CD14-positive monocyte (primary cell): ENCODE data around the gene SCGB1C1. TPM values are rescaled to one million over a fixed set of nuclear protein-coding genes. Genes with fewer than 3 reads are reported as not detected.

Experiments used
- DNase-seq, 3 donors: peaks; one replicate each; pipeline ENCODE4 v3.0.0-alpha.2; 2011 to 2022
- H2AFZ ChIP-seq: 2 replicates; pipeline ENCODE4 v1.6.0; 2012; ENCODE audit warnings: mild to moderate bottlenecking, low read depth, low read length, inconsistent platforms; ENCODE audit not compliant: insufficient read depth, poor library complexity, severe bottlenecking
- H3K27ac ChIP-seq, 2 donors: 1 replicate in 1 of 2; 2 replicates in 1 of 2; pipeline ENCODE4 v1.5.1; 2012 to 2013; ENCODE audit warnings: low read length in 2 of 2, control low read depth in 1 of 2, inconsistent platforms in 1 of 2, low read depth in 1 of 2, mild to moderate bottlenecking in 1 of 2
- H3K27me3 ChIP-seq, 2 donors: one replicate each; pipeline versions ENCODE4 v1.6.0 to v1.6.1; 2011 to 2013; ENCODE audit warnings: low read length in 2 of 2; ENCODE audit not compliant: control insufficient read depth in 2 of 2, insufficient read depth in 2 of 2
- H3K36me3 ChIP-seq, 2 donors: replicated peaks in 1 of 2; 1 replicate in 1 of 2; 2 replicates in 1 of 2; pipeline versions ENCODE4 v1.5.1 to v1.6.1; 2012 to 2013; ENCODE audit warnings: low read length in 2 of 2, control low read depth in 1 of 2, inconsistent platforms in 1 of 2, mild to moderate bottlenecking in 1 of 2; ENCODE audit not compliant: insufficient read depth in 2 of 2, control insufficient read depth in 1 of 2
- H3K4me1 ChIP-seq, 2 donors: 1 replicate in 1 of 2; 2 replicates in 1 of 2; pipeline versions ENCODE4 v1.5.1 to v1.6.1; 2012 to 2013; ENCODE audit warnings: low read length in 2 of 2, control low read depth in 1 of 2, inconsistent platforms in 1 of 2, mild to moderate bottlenecking in 1 of 2, moderate library complexity in 1 of 2; ENCODE audit not compliant: insufficient read depth in 2 of 2, control insufficient read depth in 1 of 2
- H3K4me2 ChIP-seq: replicated peaks from 2 replicates; pipeline ENCODE3; 2012; ENCODE audit warnings: low read length, moderate library complexity, mild to moderate bottlenecking; ENCODE audit not compliant: poor library complexity, severe bottlenecking; ENCODE audit errors: extremely low read depth
- H3K4me3 ChIP-seq, 3 experiments: fragments of 200-600 bp in 1 of 3; sonication (generic) in 1 of 3; replicated peaks in 1 of 3; 1 replicate in 2 of 3; 2 replicates in 1 of 3; pipeline ENCODE4 v1.5.1; 2011 to 2013; ENCODE audit warnings: low read length in 3 of 3, mild to moderate bottlenecking in 3 of 3, control low read depth in 2 of 3, low read depth in 2 of 3, inconsistent platforms in 1 of 3, moderate library complexity in 1 of 3
- H3K79me2 ChIP-seq: 2 replicates; pipeline ENCODE4 v1.6.0; 2012; ENCODE audit warnings: mild to moderate bottlenecking, control low read depth, inconsistent platforms, low read length, moderate library complexity; ENCODE audit not compliant: insufficient read depth
- H3K9ac ChIP-seq: 2 replicates; pipeline ENCODE4 v1.6.0; 2017; ENCODE audit warnings: low read length, mild to moderate bottlenecking; ENCODE audit not compliant: insufficient read depth, poor library complexity, severe bottlenecking
- H3K9me3 ChIP-seq, 2 donors: replicated peaks in 1 of 2; 1 replicate in 1 of 2; 2 replicates in 1 of 2; pipeline versions ENCODE4 v1.5.1 to v1.6.1; 2012 to 2013; ENCODE audit warnings: low read length in 2 of 2, control low read depth in 1 of 2; ENCODE audit not compliant: control insufficient read depth in 1 of 2, insufficient read depth in 1 of 2
- H4K20me1 ChIP-seq: 2 replicates; pipeline ENCODE4 v1.6.0; 2012; ENCODE audit warnings: mild to moderate bottlenecking, low read length, control low read depth, moderate library complexity; ENCODE audit not compliant: insufficient read depth
- H3K27ac Mint-ChIP-seq, 7 donors: one replicate each; pipeline ENCODE4 v1.8.0; 2020; ENCODE audit warnings: mild to moderate bottlenecking in 7 of 7, mixed read lengths in 7 of 7, moderate library complexity in 6 of 7, inconsistent platforms in 2 of 7
- H3K27me3 Mint-ChIP-seq, 3 donors: one replicate each; pipeline ENCODE4 v1.8.0; 2021 to 2022; ENCODE audit warnings: low read depth in 3 of 3, mild to moderate bottlenecking in 3 of 3, mixed read lengths in 3 of 3, moderate library complexity in 3 of 3, inconsistent platforms in 1 of 3
- H3K36me3 Mint-ChIP-seq, 2 donors: one replicate each; pipeline ENCODE4 v1.8.0; 2020; ENCODE audit warnings: mixed read lengths in 2 of 2, inconsistent platforms in 1 of 2, mild to moderate bottlenecking in 1 of 2
- H3K4me1 Mint-ChIP-seq: one replicate; pipeline ENCODE4 v1.8.0; 2020; ENCODE audit warnings: mild to moderate bottlenecking, mixed read lengths
- H3K4me3 Mint-ChIP-seq, 2 donors: one replicate each; pipeline ENCODE4 v1.8.0; 2020; ENCODE audit warnings: mild to moderate bottlenecking in 2 of 2, mixed read lengths in 2 of 2, moderate library complexity in 1 of 2
- H3K9me3 Mint-ChIP-seq, 7 donors: one replicate each; pipeline ENCODE4 v1.8.0; 2020 to 2022; ENCODE audit warnings: mixed read lengths in 7 of 7, mild to moderate bottlenecking in 6 of 7, moderate library complexity in 6 of 7, inconsistent platforms in 2 of 7
- CTCF ChIP-seq: fragments of 200-600 bp; IDR thresholded peaks from one replicate; pipeline ENCODE4 v1.8.0; 2022; ENCODE audit warnings: antibody characterized with exemption, mild to moderate bottlenecking
- WGBS: methylation state at CpG from one replicate; pipeline ENCODE4 v1.1.5; 2013; ENCODE audit warnings: missing lambda C conversion rate; ENCODE audit not compliant: insufficient coverage; 5-methylcytosine and 5-hydroxymethylcytosine counted together
- intact Hi-C, 2 donors: fragments of 100-400 bp; cut with micrococcal nuclease; formaldehyde crosslinking; loops; one replicate each; pipeline versions ENCODE4 v1.15.0 to v1.15.1; 2023
- polyA plus RNA-seq, 3 donors: library from polyadenylated mRNA; depleted of rRNA in 1 of 3; unstranded in 2 of 3; stranded (reverse) in 1 of 3; fragments of 300-500 nt in 2 of 3; fragments of >200 nt in 1 of 3; fragmentation: Illumina TruSeq in 2 of 3; gene quantifications; 1 replicate in 2 of 3; 2 replicates in 1 of 3; pipeline ENCODE4 v1.2.3, GENCODE V29; 2012 to 2021

The SCGB1C1 gene
- polyA plus RNA-seq, 3 donors = not detected

DNA sequence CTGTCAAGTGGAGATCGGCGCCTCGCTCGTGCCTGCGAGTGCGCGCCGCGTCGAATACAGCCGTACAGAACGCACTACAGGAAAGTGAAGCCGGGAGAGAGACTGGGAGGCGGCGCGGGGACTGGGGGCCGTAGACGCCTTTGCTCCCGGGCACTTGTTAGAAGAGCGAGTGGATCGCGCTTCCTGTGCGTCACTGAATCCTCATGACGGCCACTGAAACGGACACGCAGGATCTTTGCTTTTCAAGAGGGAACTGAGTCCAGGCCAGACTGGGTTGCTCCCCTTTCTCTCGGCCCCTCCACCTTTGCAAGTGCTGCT, 14.9 kb downstream of the SCGB1C1 start:
- Histone ChIP-seq H3K4me1 (peaks cover 34 to 54% of the 10 kb centered on the region in 2 donors), H3K4me3 (peak overlapping the region; percentile 69 to 98 (median 81)), H3K9ac (peak overlapping the region; percentile 98), H3K79me2 (peaks cover 62% of the 10 kb centered on the region), H3K27ac (peak overlapping the region; percentile 98 to 100), H3K9me3 (no peaks in the 10 kb centered on the region), H4K20me1 (peaks cover 68% of the 10 kb centered on the region), H3K4me2 (peak overlapping the region; percentile 86), H3K36me3 (peaks cover 47 to 64% of the 10 kb centered on the region in 2 donors), H3K27me3 (no peaks in the 10 kb centered on the region), H2AFZ (no peak overlapping the region)
- peak; percentile 77 to 85 (median 77) for DNase-seq
- peaks cover 48% of the 10 kb centered on the region for H3K4me1 Mint-ChIP-seq
- 0% methylated on average over 27 of the region's 27 CpGs for WGBS
- peak overlapping the region; percentile 99 to 100 (median 100) for H3K27ac Mint-ChIP-seq
- peaks cover 2 to 4% (median 3%) of the 10 kb centered on the region in 3 donors for H3K27me3 Mint-ChIP-seq
- intact Hi-C loops = loop anchor here in 1 of 2 donors (1.0 to 10.0 kb wide), 4 partner anchors 28 to 297 kb away; partner anchors contain the start of genes PSMD13, RNH1 and SIRT3
- peak overlapping the region; percentile 97 to 98 for H3K4me3 Mint-ChIP-seq
- TF ChIP-seq CTCF = no peak
- no peaks in the 10 kb centered on the region for H3K9me3 Mint-ChIP-seq
- peaks cover 58 to 64% of the 10 kb centered on the region in 2 donors for H3K36me3 Mint-ChIP-seq

DNA sequence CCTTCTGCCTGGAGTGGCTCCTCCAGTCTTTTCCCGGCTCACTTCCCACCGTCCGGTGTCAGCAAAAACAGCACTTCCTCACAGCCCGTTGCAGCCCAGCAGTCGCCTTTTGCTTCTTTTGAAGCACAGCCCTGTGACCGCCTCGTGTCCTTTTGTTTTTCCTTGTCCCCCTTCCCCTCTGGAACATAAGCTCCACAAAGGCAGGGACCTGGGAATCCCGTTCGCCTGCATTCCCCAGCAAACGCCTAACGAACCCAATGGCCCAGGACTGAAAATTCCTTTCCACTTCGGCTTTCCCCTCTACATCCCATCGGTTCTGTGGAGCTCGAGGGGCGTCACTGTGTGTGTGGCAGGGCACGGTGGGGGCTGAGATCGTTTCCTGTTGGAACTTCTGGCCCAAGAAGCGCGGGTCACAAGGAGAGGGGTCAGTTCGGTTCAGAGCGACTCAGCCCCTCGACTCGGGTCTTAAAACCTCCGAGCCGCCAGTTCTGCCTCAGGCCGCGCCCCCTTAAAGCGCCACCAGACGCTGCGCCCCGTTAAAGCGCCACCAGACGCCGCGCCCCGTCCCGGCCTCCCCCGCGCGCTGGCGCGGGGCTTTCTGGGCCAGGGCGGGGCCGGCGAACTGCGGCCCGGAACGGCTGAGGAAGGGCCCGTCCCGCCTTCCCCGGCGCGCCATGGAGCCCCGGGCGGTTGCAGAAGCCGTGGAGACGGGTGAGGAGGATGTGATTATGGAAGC, 15.5 kb downstream of the SCGB1C1 start:
- Mint-ChIP-seq H3K4me1 (peaks cover 42% of the 10 kb centered on the region), H3K36me3 (peaks cover 59 to 64% of the 10 kb centered on the region in 2 donors), H3K27me3 (peaks cover 0 to 4% (median 2%) of the 10 kb centered on the region in 3 donors), H3K9me3 (no peaks in the 10 kb centered on the region), H3K27ac (peak overlapping the region; percentile 99 to 100 (median 100)), H3K4me3 (peak overlapping the region; percentile 97 to 98)
- H3K27me3 ChIP-seq = no peaks in the 10 kb centered on the region
- H3K36me3 ChIP-seq = peaks cover 52 to 66% of the 10 kb centered on the region in 2 donors
- peak overlapping the region; percentile 98 to 100 for H3K27ac ChIP-seq
- peaks cover 29 to 49% of the 10 kb centered on the region in 2 donors for H3K4me1 ChIP-seq
- WGBS = under 1% methylated on average over 49 of the region's 57 CpGs
- H2AFZ ChIP-seq = peak overlapping the region; percentile 62
- peaks cover 68% of the 10 kb centered on the region for H4K20me1 ChIP-seq
- H3K79me2 ChIP-seq = peaks cover 62% of the 10 kb centered on the region
- H3K4me2 ChIP-seq = peak overlapping the region; percentile 86
- peak overlapping the region; percentile 98 for H3K9ac ChIP-seq
- no peaks in the 10 kb centered on the region for H3K9me3 ChIP-seq
- DNase-seq = peak; percentile 59 to 78 (median 62)
- peak overlapping the region; percentile 69 to 98 (median 81) for H3K4me3 ChIP-seq
- intact Hi-C loops = loop anchor here in 1 of 2 donors (2.0 to 10.0 kb wide), 3 partner anchors 59 to 296 kb away; partner anchors contain the start of gene RNH1
- no peak for TF ChIP-seq CTCF
